GM21447 (cell line): Measurements from ENCODE around the gene FAM13B.
"Not testable (repeated sequence)": the region's sequence is repeated elsewhere in the genome, so short reads cannot be mapped to it uniquely, and the experiment has no call there.

Source experiments
- ATAC-seq: cut with Tn5 transposase; IDR thresholded peaks from one replicate; pipeline ENCODE4 v1.9.1; 2021; ENCODE audit not compliant: unreplicated experiment

The FAM13B gene

GRCh38 chr5:137989419-137989818 is 43.5 kb downstream of the FAM13B start:
- ATAC-seq = no peak

- ATAC-seq = no peak
These were observed 57.7 kb downstream of the FAM13B start for GRCh38 chr5:137975208-137975607.

GRCh38 chr5:137970384-137970783 is 62.5 kb downstream of the FAM13B start:
- ATAC-seq = not testable (repeated sequence)

GRCh38 chr5:137960819-137961218 is 72.1 kb downstream of the FAM13B start:
- no peak for ATAC-seq

- ATAC-seq = no peak
These were observed 72.7 kb downstream of the FAM13B start for GRCh38 chr5:137960141-137960540.

GRCh38 chr5:137959488-137959887 is 73.4 kb downstream of the FAM13B start:
- ATAC-seq = no peak

GRCh38 chr5:137957948-137958347 is 74.9 kb downstream of the FAM13B start:
- ATAC-seq = no peak

- no peak for ATAC-seq
These were observed 78.6 kb downstream of the FAM13B start for GRCh38 chr5:137954131-137954879.

GRCh38 chr5:137945825-137946224 is 87.1 kb downstream of the FAM13B start:
- ATAC-seq = no peak

- ATAC-seq = not testable (repeated sequence)
These were observed 88.6 kb downstream of the FAM13B start for GRCh38 chr5:137944280-137944679.

GRCh38 chr5:137939331-137939730 is 93.5 kb downstream of the FAM13B start:
- ATAC-seq = no peak

GRCh38 chr5:137938751-137939143 is 94.1 kb downstream of the FAM13B start:
- no peak for ATAC-seq

- ATAC-seq = no peak
These were observed 94.7 kb downstream of the FAM13B start for GRCh38 chr5:137937994-137938750.

- ATAC-seq = no peak
These were observed 97.2 kb downstream of the FAM13B start for GRCh38 chr5:137935694-137936093.

- peak; percentile 61 for ATAC-seq
These were observed 97.7 kb downstream of the FAM13B start for GRCh38 chr5:137935190-137935589.

- no peak for ATAC-seq
These were observed 99.4 kb downstream of the FAM13B start for GRCh38 chr5:137933491-137933911.

GRCh38 chr5:137932800-137933199 is 100.1 kb downstream of the FAM13B start:
- ATAC-seq = no peak

GRCh38 chr5:137923856-137924255 is 109.0 kb downstream of the FAM13B start:
- no peak for ATAC-seq

- no peak for ATAC-seq
These were observed 110.9 kb downstream of the FAM13B start for GRCh38 chr5:137921931-137922330.

- ATAC-seq = no peak
These were observed 116.0 kb downstream of the FAM13B start for GRCh38 chr5:137916923-137917322.

- ATAC-seq = no peak
These were observed 118.1 kb downstream of the FAM13B start for GRCh38 chr5:137914758-137915157.

- ATAC-seq = no peak
These were observed 130.3 kb downstream of the FAM13B start for GRCh38 chr5:137902408-137903133.
